IPS DF 6.9 (cell line): ENCODE results near the gene TMEM229A.
"Not testable (repeated sequence)": the region's sequence is repeated elsewhere in the genome, so short reads cannot be mapped to it uniquely, and the experiment has no call there.

Source experiments
- DNase-seq: peaks from one replicate; pipeline ENCODE4 v3.0.0-alpha.2; 2013; ENCODE audit warnings: low read depth, low spot score
- H3K27ac ChIP-seq: one replicate; pipeline ENCODE4 v1.5.1; 2013; ENCODE audit warnings: low read length, control low read depth
- H3K27me3 ChIP-seq: 2 replicates; pipeline ENCODE4 v1.6.1; 2013; ENCODE audit warnings: mild to moderate bottlenecking, low read length; ENCODE audit not compliant: control insufficient read depth, insufficient read depth
- H3K36me3 ChIP-seq: 2 replicates; pipeline ENCODE4 v1.6.1; 2013; ENCODE audit warnings: low read length; ENCODE audit not compliant: control insufficient read depth, insufficient read depth
- H3K4me1 ChIP-seq: 2 replicates; pipeline ENCODE4 v1.6.1; 2013; ENCODE audit warnings: low read length; ENCODE audit not compliant: control insufficient read depth, insufficient read depth
- H3K4me3 ChIP-seq: 2 replicates; pipeline ENCODE4 v1.5.1; 2013; ENCODE audit warnings: mild to moderate bottlenecking, low read length
- H3K9me3 ChIP-seq: 2 replicates; pipeline ENCODE4 v1.6.1; 2013; ENCODE audit warnings: low read length, inconsistent platforms; ENCODE audit not compliant: control insufficient read depth, insufficient read depth
- WGBS: extraction: QIAGEN DNeasy Blood & Tissue Kit; methylation state at CpG from one replicate; pipeline ENCODE4 v1.1.7; 2013; ENCODE audit warnings: mixed read lengths, missing lambda C conversion rate; ENCODE audit not compliant: insufficient read length, insufficient coverage; 5-methylcytosine and 5-hydroxymethylcytosine counted together

TMEM229A gene

GRCh38 chr7:124033095-124033806, 384 bp upstream of the TMEM229A start:
- no CpG with 5 or more reads among the region's 70 CpGs for WGBS
- H3K27me3 ChIP-seq = peaks cover 12% of the 10 kb centered on the region; the same call in 1 of the 2 replicates
- peak overlapping the region; percentile 59; the same call in 1 of the 2 replicates for H3K4me3 ChIP-seq
- no peaks in the 10 kb centered on the region for H3K4me1 ChIP-seq
- no peak overlapping the region for H3K27ac ChIP-seq
- DNase-seq = no peak
- no peaks in the 10 kb centered on the region for H3K9me3 ChIP-seq
- no peaks in the 10 kb centered on the region for H3K36me3 ChIP-seq

- H3K4me1 ChIP-seq = no peaks in the 10 kb centered on the region
- no peaks in the 10 kb centered on the region for H3K9me3 ChIP-seq
- H3K27ac ChIP-seq = no peak overlapping the region
- peak overlapping the region; percentile 59; the same call in 1 of the 2 replicates for H3K4me3 ChIP-seq
- peaks cover 12% of the 10 kb centered on the region; the same call in 1 of the 2 replicates for H3K27me3 ChIP-seq
- no CpG with 5 or more reads among the region's 22 CpGs for WGBS
- no peaks in the 10 kb centered on the region for H3K36me3 ChIP-seq
- DNase-seq = no peak
Observed at GRCh38 chr7:124031919-124032318, 948 bp downstream of the TMEM229A start.

DNA sequence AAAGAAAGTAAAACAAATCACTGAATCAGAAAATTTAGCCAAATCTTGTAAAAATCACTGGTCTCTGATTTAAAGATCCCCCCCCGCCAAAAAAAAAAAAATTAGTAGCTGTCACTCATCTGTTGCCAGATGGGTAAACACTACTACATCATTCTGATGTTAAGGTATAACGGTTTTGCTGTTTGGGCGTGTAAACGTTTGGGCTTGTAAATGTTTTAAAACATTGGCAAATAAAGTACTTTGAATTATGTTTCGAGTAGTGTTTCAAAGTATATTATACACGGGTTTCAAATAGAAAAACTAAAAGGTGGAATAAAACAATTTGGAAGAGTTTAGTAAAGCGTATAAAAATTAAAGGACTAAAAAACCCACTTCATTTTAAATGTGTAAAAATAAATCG, 1.5 kb downstream of the TMEM229A start:
- H3K27ac ChIP-seq = no peak overlapping the region
- no peaks in the 10 kb centered on the region for H3K9me3 ChIP-seq
- 100% methylated on average over 5 of the region's 8 CpGs for WGBS
- DNase-seq = no peak
- no peak overlapping the region for H3K4me3 ChIP-seq
- peaks cover 12% of the 10 kb centered on the region; the same call in 1 of the 2 replicates for H3K27me3 ChIP-seq
- no peaks in the 10 kb centered on the region for H3K4me1 ChIP-seq
- H3K36me3 ChIP-seq = no peaks in the 10 kb centered on the region

- Histone ChIP-seq H3K9me3 (no peaks in the 10 kb centered on the region), H3K4me1 (no peaks in the 10 kb centered on the region), H3K27me3 (peaks cover 12% of the 10 kb centered on the region; the same call in 1 of the 2 replicates), H3K27ac (no peak overlapping the region), H3K36me3 (no peaks in the 10 kb centered on the region), H3K4me3 (no peak overlapping the region)
- DNase-seq = no peak
- WGBS = no CpG with 5 or more reads among the region's 4 CpGs
Observed at GRCh38 chr7:124030964-124031363, 1.9 kb downstream of the TMEM229A start.

DNA sequence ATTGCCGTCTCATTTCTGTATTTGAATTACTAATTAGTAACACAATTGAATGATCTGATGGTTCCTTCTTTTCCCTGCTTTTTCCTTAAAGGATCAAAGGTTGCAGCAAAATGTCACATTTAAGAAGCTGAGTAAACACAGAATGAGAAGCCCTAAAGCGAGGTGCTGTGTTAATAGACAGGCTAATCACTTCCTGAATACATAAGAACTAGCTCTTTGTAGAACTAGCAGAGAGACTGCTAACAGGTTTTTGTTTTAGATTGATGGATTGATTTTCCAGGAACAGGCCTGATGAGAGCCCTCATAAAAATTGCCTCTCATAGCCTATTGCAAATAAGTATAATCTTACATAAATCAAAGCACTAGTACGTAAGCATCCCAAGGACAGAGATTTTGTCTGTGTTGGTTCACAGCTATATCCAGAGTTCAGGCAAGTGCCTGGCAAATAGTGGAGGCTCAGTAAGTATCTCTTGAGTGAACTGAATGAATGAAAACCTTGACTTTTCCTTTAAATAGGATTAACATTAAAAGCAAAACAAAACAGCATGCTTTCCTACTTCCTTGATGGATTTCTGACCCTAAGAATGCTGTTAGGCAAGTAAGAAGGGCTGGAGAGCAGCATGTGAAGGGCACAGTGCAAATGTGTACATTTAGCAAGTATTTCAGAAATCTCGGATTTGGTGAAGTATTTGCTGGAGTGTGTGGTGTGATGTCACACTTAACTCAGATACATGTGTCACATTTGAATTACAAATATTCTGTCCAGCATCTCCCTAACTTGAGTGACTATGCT, 3.3 kb downstream of the TMEM229A start:
- Histone ChIP-seq H3K36me3 (no peaks in the 10 kb centered on the region), H3K4me1 (no peaks in the 10 kb centered on the region), H3K27ac (no peak overlapping the region), H3K27me3 (peaks cover 12% of the 10 kb centered on the region; the same call in 1 of the 2 replicates), H3K4me3 (no peak overlapping the region), H3K9me3 (no peaks in the 10 kb centered on the region)
- WGBS = no CpG with 5 or more reads among the region's 4 CpGs
- DNase-seq = no peak

GRCh38 chr7:124027236-124027635, 5.6 kb downstream of the TMEM229A start:
- Histone ChIP-seq H3K9me3 (no peaks in the 10 kb centered on the region), H3K27ac (no peak overlapping the region), H3K27me3 (peaks cover 5% of the 10 kb centered on the region; the same call in 1 of the 2 replicates), H3K4me3 (no peak overlapping the region), H3K36me3 (no peaks in the 10 kb centered on the region), H3K4me1 (no peaks in the 10 kb centered on the region)
- DNase-seq = no peak
- WGBS = no CpG with 5 or more reads among the region's 1 CpG

GRCh38 chr7:124024329-124024728, 8.5 kb downstream of the TMEM229A start:
- not testable (repeated sequence) for H3K9me3 ChIP-seq, H3K27ac ChIP-seq, H3K4me1 ChIP-seq, H3K27me3 ChIP-seq, H3K36me3 ChIP-seq, H3K4me3 ChIP-seq, DNase-seq
- no CpG with 5 or more reads among the region's 3 CpGs for WGBS

- no CpG with 5 or more reads among the region's 1 CpG for WGBS
- Histone ChIP-seq H3K4me3 (no peak overlapping the region), H3K36me3 (no peaks in the 10 kb centered on the region), H3K4me1 (no peaks in the 10 kb centered on the region), H3K27me3 (no peaks in the 10 kb centered on the region), H3K9me3 (no peaks in the 10 kb centered on the region), H3K27ac (no peak overlapping the region)
- no peak for DNase-seq
Observed at GRCh38 chr7:124022551-124022950, 10.3 kb downstream of the TMEM229A start.

GRCh38 chr7:124020060-124020459, 12.8 kb downstream of the TMEM229A start:
- no CpG with 5 or more reads among the region's 1 CpG for WGBS
- no peak for DNase-seq
- no peak overlapping the region for H3K4me3 ChIP-seq

GRCh38 chr7:124013306-124013705, 19.6 kb downstream of the TMEM229A start:
- no CpG with 5 or more reads among the region's 3 CpGs for WGBS
- no peaks in the 10 kb centered on the region for H3K4me1 ChIP-seq
- no peak overlapping the region for H3K4me3 ChIP-seq
- no peaks in the 10 kb centered on the region; the same call in 1 of the 2 replicates for H3K27me3 ChIP-seq
- no peak for DNase-seq
- H3K27ac ChIP-seq = no peak overlapping the region
- no peaks in the 10 kb centered on the region for H3K36me3 ChIP-seq
- no peaks in the 10 kb centered on the region for H3K9me3 ChIP-seq

More at GRCh38 chr7:124020060-124020459, 12.8 kb downstream of the TMEM229A start:
- Histone ChIP-seq H3K27ac (no peak overlapping the region), H3K27me3 (no peaks in the 10 kb centered on the region), H3K9me3 (no peaks in the 10 kb centered on the region), H3K4me1 (no peaks in the 10 kb centered on the region), H3K36me3 (no peaks in the 10 kb centered on the region)
